Measurements from ENCODE around the gene PDE11A. TPM values are rescaled to one million over a fixed set of nuclear protein-coding genes. Genes with fewer than 3 reads are reported as not detected.

The PDE11A gene
- total and polyA plus RNA-seq, 2 donors from 2014 or later, result 0.58 to 0.82 TPM

- DNase-seq (no peak), FAIRE-seq (no peak)
- Histone ChIP-seq H3K4me3 (ENCODE audit: low read length in 3 of 3) (no peak overlapping the region), H3K27ac (ENCODE audit: low read depth in 2 of 2, low read length in 2 of 2) (no peak overlapping the region), H3K27me3 (ENCODE audit: control insufficient read depth, insufficient read depth, low read length) (no peaks in the 10 kb centered on the region), H3K4me1 (ENCODE audit: control insufficient read depth in 2 of 3, insufficient read depth in 2 of 3, low read depth in 1 of 3, low read length in 3 of 3) (no peaks in the 10 kb centered on the region), H3K9me3 (ENCODE audit: control insufficient read depth in 2 of 3, insufficient read depth in 1 of 3, low read length in 3 of 3) (no peaks in the 10 kb centered on the region), H3K9ac (ENCODE audit: low read length in 3 of 3) (no peak overlapping the region), H3K36me3 (ENCODE audit: control insufficient read depth in 2 of 3, insufficient read depth in 3 of 3, low read length in 3 of 3) (no peaks in the 10 kb centered on the region)
- intact Hi-C loops (cut with DNase I), result no loop called here
- TF ChIP-seq CTCF (IDR thresholded peaks at IDR 0.05; ENCODE audit: borderline replicate concordance, extremely low read depth, insufficient read depth), result no peak
Observed at GRCh38 chr2:177584030-177584692, 488.4 kb downstream of the PDE11A start.

DNA sequence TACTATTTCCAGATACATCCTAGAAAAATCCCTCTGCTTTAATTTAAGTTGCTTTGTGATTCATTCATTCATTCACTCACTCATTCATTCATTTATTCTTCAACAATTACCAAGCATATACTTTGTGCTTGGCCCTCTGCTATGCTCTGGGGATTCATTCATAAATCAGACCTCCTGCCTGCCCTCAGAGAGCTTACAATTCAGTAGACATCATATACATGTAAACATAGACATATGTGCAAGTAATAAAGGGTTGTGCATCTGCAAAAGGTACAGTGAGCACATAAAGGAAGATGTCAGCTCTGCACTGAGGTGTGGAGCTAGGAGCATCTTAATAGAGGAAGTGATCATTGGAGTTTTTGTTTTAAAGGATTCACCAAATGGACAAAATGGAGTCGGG, 490.6 kb downstream of the PDE11A start:
- H3K27me3 ChIP-seq (ENCODE audit: control insufficient read depth, insufficient read depth, low read length), result no peaks in the 10 kb centered on the region
- H3K27ac ChIP-seq (ENCODE audit: low read depth in 2 of 2, low read length in 2 of 2), result no peak overlapping the region
- no peak overlapping the region for H3K9ac ChIP-seq (ENCODE audit: low read length in 3 of 3)
- DNase-seq, result no peak
- H3K36me3 ChIP-seq (ENCODE audit: control insufficient read depth in 2 of 3, insufficient read depth in 3 of 3, low read length in 3 of 3), result no peaks in the 10 kb centered on the region
- H3K9me3 ChIP-seq (ENCODE audit: control insufficient read depth in 2 of 3, insufficient read depth in 1 of 3, low read length in 3 of 3), result no peaks in the 10 kb centered on the region
- H3K4me3 ChIP-seq (ENCODE audit: low read length in 3 of 3), result no peak overlapping the region
- no peak for TF ChIP-seq CTCF (IDR thresholded peaks at IDR 0.05; ENCODE audit: borderline replicate concordance, extremely low read depth, insufficient read depth)
- FAIRE-seq, result no peak
- intact Hi-C loops (cut with DNase I), result no loop called here
- H3K4me1 ChIP-seq (ENCODE audit: control insufficient read depth in 2 of 3, insufficient read depth in 2 of 3, low read depth in 1 of 3, low read length in 3 of 3), result no peaks in the 10 kb centered on the region

DNA sequence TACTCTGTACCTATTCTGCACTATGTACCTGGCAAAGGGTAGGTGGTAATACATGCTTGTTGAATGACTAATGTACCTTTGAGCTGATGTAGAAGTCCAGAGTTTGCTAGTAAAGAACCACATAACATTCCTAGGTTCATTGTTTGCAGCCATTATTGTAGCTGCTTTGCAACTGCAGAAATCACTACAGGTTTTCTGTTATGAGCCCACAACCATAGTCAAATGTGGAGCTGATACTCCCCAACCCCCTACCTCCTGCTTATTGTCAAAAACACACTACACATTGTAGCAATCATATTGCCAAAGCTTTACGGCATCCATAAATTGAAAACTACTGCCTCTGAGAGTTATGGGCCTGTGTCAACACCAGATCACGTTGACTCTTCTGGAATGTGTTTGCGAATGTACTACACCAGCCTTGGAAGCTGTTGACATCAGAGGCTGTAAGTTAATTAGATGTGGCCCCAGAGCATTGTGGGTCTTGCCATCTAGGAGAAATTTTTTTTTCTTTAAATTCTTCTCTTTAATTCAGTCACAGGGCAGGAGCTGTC, 493.0 kb downstream of the PDE11A start:
- intact Hi-C loops (cut with DNase I), result no loop called here
- H3K4me3 ChIP-seq (ENCODE audit: low read length in 3 of 3), result no peak overlapping the region
- H3K27ac ChIP-seq (ENCODE audit: low read depth in 2 of 2, low read length in 2 of 2), result no peak overlapping the region
- no peaks in the 10 kb centered on the region for H3K9me3 ChIP-seq (ENCODE audit: control insufficient read depth in 2 of 3, insufficient read depth in 1 of 3, low read length in 3 of 3)
- FAIRE-seq, result no peak
- no peaks in the 10 kb centered on the region for H3K27me3 ChIP-seq (ENCODE audit: control insufficient read depth, insufficient read depth, low read length)
- peak in 1 of 5 donors; percentile 51 for DNase-seq
- H3K36me3 ChIP-seq (ENCODE audit: control insufficient read depth in 2 of 3, insufficient read depth in 3 of 3, low read length in 3 of 3), result no peaks in the 10 kb centered on the region
- no peak for TF ChIP-seq CTCF (IDR thresholded peaks at IDR 0.05; ENCODE audit: borderline replicate concordance, extremely low read depth, insufficient read depth)
- no peaks in the 10 kb centered on the region for H3K4me1 ChIP-seq (ENCODE audit: control insufficient read depth in 2 of 3, insufficient read depth in 2 of 3, low read depth in 1 of 3, low read length in 3 of 3)
- H3K9ac ChIP-seq (ENCODE audit: low read length in 3 of 3), result no peak overlapping the region

All from kidney (tissue), 14 donors.